H1 (cell line): Measurements from ENCODE around the gene GLB1L2. TPM values are rescaled to one million over a fixed set of nuclear protein-coding genes. Genes with fewer than 3 reads are reported as not detected.

Source experiments
- CTCF ChIA-PET: fragments of 300-600 bp; sonication (Branson Sonifier 250); formaldehyde crosslinking; loops from one replicate; lab custom pipeline; 2021; ENCODE audit not compliant: partially characterized antibody; lab: Charles Lee
- POLR2A ChIA-PET: fragments of 300-600 bp; sonication (Branson Sonifier 250); formaldehyde crosslinking; loops from one replicate; lab custom pipeline; 2021; ENCODE audit warnings: inconsistent platforms; ENCODE audit not compliant: partially characterized antibody; lab: Charles Lee
- DNase-seq, 2 experiments: peaks; one replicate each; pipeline versions ENCODE4 v3.0.0 to v3.0.0-alpha.2; 2010 to 2022; ENCODE audit warnings: low spot score in 2 of 2, low read depth in 1 of 2, mixed read lengths in 1 of 2
- FAIRE-seq: peaks from 2 replicates; lab custom pipeline; 2011; peaks lifted over from hg19 to GRCh38; lab: Jason Lieb, UNC
- H2AFZ ChIP-seq: 2 replicates; pipeline ENCODE4 v1.8.1; 2012; ENCODE audit warnings: low read length, inconsistent platforms
- H2AK5ac ChIP-seq: 2 replicates; pipeline ENCODE4 v1.6.1; 2013; ENCODE audit warnings: low read depth, low read length
- H2BK120ac ChIP-seq: replicated peaks from 2 replicates; pipeline ENCODE3; 2013; ENCODE audit warnings: low read depth, low read length, inconsistent platforms
- H2BK12ac ChIP-seq: 2 replicates; pipeline ENCODE4 v1.6.1; 2013; ENCODE audit warnings: low read depth, low read length
- H2BK15ac ChIP-seq: 2 replicates; pipeline ENCODE4 v1.6.1; 2013; ENCODE audit warnings: low read length
- H2BK20ac ChIP-seq: 2 replicates; pipeline ENCODE4 v1.6.1; 2013; ENCODE audit warnings: low read length
- H2BK5ac ChIP-seq: 2 replicates; pipeline ENCODE4 v1.6.1; 2013; ENCODE audit warnings: low read depth, low read length
- H3K14ac ChIP-seq: 2 replicates; pipeline ENCODE4 v1.6.1; 2013; ENCODE audit warnings: inconsistent platforms; ENCODE audit not compliant: insufficient read length
- H3K18ac ChIP-seq: 2 replicates; pipeline ENCODE4 v1.6.1; 2013; ENCODE audit warnings: low read length; ENCODE audit errors: extremely low read depth
- H3K23ac ChIP-seq: 2 replicates; pipeline ENCODE4 v1.6.1; 2013; ENCODE audit warnings: inconsistent platforms; ENCODE audit not compliant: insufficient read length
- H3K23me2 ChIP-seq: 2 replicates; pipeline ENCODE4 v1.6.1; 2013; ENCODE audit warnings: low read depth, low read length
- H3K27ac ChIP-seq: 2 replicates; pipeline ENCODE4 v1.6.1; 2011; ENCODE audit warnings: low read depth, low read length, inconsistent platforms
- H3K27me3 ChIP-seq, 4 experiments: replicated peaks in 1 of 4; 1 replicate in 1 of 4; 2 replicates in 3 of 4; pipeline versions ENCODE4 v1.6.1 to v1.8.1; 2011 to 2013; ENCODE audit warnings: low read length in 3 of 4, mild to moderate bottlenecking in 3 of 4, inconsistent platforms in 2 of 4, mixed read lengths in 2 of 4, moderate library complexity in 1 of 4; ENCODE audit not compliant: control insufficient read depth in 3 of 4, insufficient read depth in 3 of 4; ENCODE audit errors: extremely low read depth in 1 of 4
- H3K36me3 ChIP-seq, 4 experiments: 2 replicates each; pipeline versions ENCODE4 v1.6.1 to v1.8.1; 2011 to 2013; ENCODE audit warnings: mild to moderate bottlenecking in 4 of 4, low read length in 3 of 4, moderate library complexity in 2 of 4, control low read depth in 1 of 4, inconsistent platforms in 1 of 4; ENCODE audit not compliant: insufficient read depth in 4 of 4, control insufficient read depth in 2 of 4
- H3K4ac ChIP-seq: replicated peaks from 2 replicates; pipeline ENCODE3; 2013; ENCODE audit warnings: low read length, low read depth, mixed read lengths, inconsistent platforms; ENCODE audit not compliant: insufficient read length
- H3K4me1 ChIP-seq, 4 experiments: replicated peaks in 1 of 4; 1 replicate in 1 of 4; 2 replicates in 3 of 4; pipeline versions ENCODE4 v1.6.1 to v1.8.1; 2011 to 2013; ENCODE audit warnings: low read length in 3 of 4, inconsistent platforms in 2 of 4, mixed read lengths in 1 of 4; ENCODE audit not compliant: insufficient read depth in 4 of 4, control insufficient read depth in 3 of 4
- H3K4me2 ChIP-seq, 2 experiments: 2 replicates each; pipeline versions ENCODE4 v1.6.1 to v1.8.1; 2011 to 2013; ENCODE audit warnings: low read depth in 2 of 2, low read length in 2 of 2, control low read depth in 1 of 2, inconsistent platforms in 1 of 2, mild to moderate bottlenecking in 1 of 2; ENCODE audit not compliant: insufficient read depth in 1 of 2
- H3K4me3 ChIP-seq, 4 experiments: fragments of 200-600, 300-600 bp in 1 of 4; sonication (generic), shearing (Covaris generic), sonication (Bioruptor Twin) in 1 of 4; 2 replicates each; pipeline versions ENCODE4 v1.5.1 to v1.8.1; 2011 to 2016; ENCODE audit warnings: low read length in 4 of 4, low read depth in 3 of 4, control low read depth in 2 of 4, inconsistent platforms in 2 of 4, mild to moderate bottlenecking in 2 of 4, mixed read lengths in 1 of 4, moderate library complexity in 1 of 4; ENCODE audit not compliant: insufficient read depth in 2 of 4; ENCODE audit errors: extremely low read depth in 1 of 4
- H3K56ac ChIP-seq: replicated peaks from 2 replicates; pipeline ENCODE3; 2013; ENCODE audit warnings: low read depth, mild to moderate bottlenecking, mixed read lengths, low read length, inconsistent platforms; ENCODE audit not compliant: insufficient read length
- H3K79me1 ChIP-seq: 2 replicates; pipeline ENCODE4 v1.6.1; 2013; ENCODE audit warnings: low read depth, low read length, control low read depth
- H3K79me2 ChIP-seq, 2 experiments: 2 replicates each; pipeline versions ENCODE4 v1.6.1 to v1.8.1; 2012 to 2013; ENCODE audit warnings: low read length in 2 of 2, mild to moderate bottlenecking in 2 of 2, inconsistent platforms in 1 of 2; ENCODE audit not compliant: insufficient read depth in 2 of 2, control insufficient read depth in 1 of 2
- H3K9ac ChIP-seq, 4 experiments: replicated peaks in 1 of 4; 1 replicate in 1 of 4; 2 replicates in 3 of 4; pipeline versions ENCODE4 v1.6.1 to v1.8.1; 2011 to 2013; ENCODE audit warnings: low read depth in 3 of 4, low read length in 3 of 4, control low read depth in 2 of 4, mild to moderate bottlenecking in 2 of 4, moderate library complexity in 2 of 4, inconsistent platforms in 1 of 4; ENCODE audit errors: extremely low read depth in 1 of 4
- H3K9me3 ChIP-seq, 2 experiments: 2 replicates each; pipeline versions ENCODE4 v1.6.1 to v1.8.1; 2012 to 2013; ENCODE audit warnings: mild to moderate bottlenecking in 2 of 2, moderate library complexity in 2 of 2, control low read depth in 1 of 2, inconsistent platforms in 1 of 2, low read depth in 1 of 2, low read length in 1 of 2, mixed read lengths in 1 of 2; ENCODE audit not compliant: insufficient read depth in 2 of 2
- H4K20me1 ChIP-seq, 2 experiments: replicated peaks in 1 of 2; 2 replicates each; pipeline versions ENCODE3 to v1.8.1; 2011 to 2013; ENCODE audit warnings: inconsistent platforms in 2 of 2, low read length in 2 of 2, mild to moderate bottlenecking in 1 of 2; ENCODE audit not compliant: insufficient read depth in 2 of 2, control insufficient read depth in 1 of 2
- H4K5ac ChIP-seq: 2 replicates; pipeline ENCODE4 v1.6.1; 2013; ENCODE audit warnings: low read length, low read depth, mixed read lengths, inconsistent platforms; ENCODE audit not compliant: insufficient read length
- H4K8ac ChIP-seq: 2 replicates; pipeline ENCODE4 v1.8.0; 2013; ENCODE audit warnings: mild to moderate bottlenecking, moderate library complexity, low read length, inconsistent platforms; ENCODE audit not compliant: insufficient read depth; ENCODE audit errors: extremely low read depth
- H4K91ac ChIP-seq: replicated peaks from 2 replicates; pipeline ENCODE3; 2013; ENCODE audit warnings: low read length, mixed read lengths, inconsistent platforms; ENCODE audit not compliant: insufficient read length
- KDM1A ChIP-seq: fragments of 200-600, 300-600 bp; sonication (generic); IDR thresholded peaks from 2 replicates; pipeline ENCODE4 v1.7.1; 2016; ENCODE audit warnings: mild to moderate bottlenecking, low read length, borderline replicate concordance
- SRF ChIP-seq: IDR thresholded peaks from 2 replicates; pipeline ENCODE4 v1.6.1; 2011; ENCODE audit warnings: mild to moderate bottlenecking, low read depth, low read length, moderate library complexity
- WGBS, 2 experiments: shearing (Covaris generic) in 1 of 2; methylation state at CpG; one replicate each; pipeline versions ENCODE4 v1.1.6 to v1.1.7; 2013 to 2015; ENCODE audit warnings: low lambda C conversion rate in 2 of 2, mixed read lengths in 2 of 2, inconsistent platforms in 1 of 2, low coverage in 1 of 2, missing lambda C conversion rate in 1 of 2; ENCODE audit not compliant: insufficient replicate concordance in 2 of 2, insufficient coverage in 1 of 2, insufficient read length in 1 of 2; ENCODE audit errors: extremely low coverage in 1 of 2, missing lambda C conversion rate in 1 of 2; 5-methylcytosine and 5-hydroxymethylcytosine counted together
- polyA plus RNA-seq, 7 experiments: library from polyadenylated mRNA; depleted of rRNA in 3 of 7; stranded (reverse) in 5 of 7; unstranded in 2 of 7; fragments of >200 nt in 5 of 7; fragments of 200-250 nt in 2 of 7; gene quantifications; 1 replicate in 5 of 7; 2 replicates in 1 of 7; 4 replicates in 1 of 7; pipeline versions ENCODE4 v1.2.1 to v1.2.3, GENCODE V29; 2011 to 2013; ENCODE audit warnings: missing spikeins in 2 of 7, mixed read lengths in 2 of 7
- total RNA-seq: library from RNA; stranded (reverse); fragmentation: NEBNext Ultra II Directional; extraction: Animal tissue kit (Norgen Biotek cat#: 25700); gene quantifications from 2 replicates; pipeline ENCODE4 v1.2.1, GENCODE V29; 2021

GLB1L2 gene
- total and polyA plus RNA-seq, 2 of the 8 experiments (the other 6 are each of a cell fraction or from before 2014, with no cell fraction given) = 4.4 to 7.9 TPM

GRCh38 chr11:134414766-134415765 is 83.3 kb downstream of the GLB1L2 start:
- no peak for DNase-seq
- Histone ChIP-seq H2AK5ac (peak overlapping the region; percentile 56; the same call in 1 of the 2 replicates), H4K8ac (no peak overlapping the region; the same call in 1 of the 2 replicates), H2BK120ac (no peak overlapping the region), H3K9me3 (no peaks in the 10 kb centered on the region), H3K23me2 (peaks cover 21% of the 10 kb centered on the region; the same call in 1 of the 2 replicates), H3K4me1 (peaks cover 17 to 39% (median 23%) of the 10 kb centered on the region in 4 experiments), H2BK15ac (peak overlapping the region; percentile 92; the same call in 1 of the 2 replicates), H3K79me2 (peaks cover 5 to 13% of the 10 kb centered on the region in 2 experiments; a peak in 2 of 4 replicates), H2AFZ (no peak overlapping the region), H2BK20ac (no peak overlapping the region), H4K20me1 (peaks cover 15 to 18% of the 10 kb centered on the region in 2 experiments), H4K5ac (no peak overlapping the region), H3K27me3 (peaks cover 0 to 5% (median 1%) of the 10 kb centered on the region in 4 experiments; a peak in 3 of 7 replicates), H3K56ac (no peak overlapping the region), H2BK12ac (peak overlapping the region; percentile 75; the same call in 1 of the 2 replicates), H3K18ac (no peak overlapping the region), H3K36me3 (no peaks in the 10 kb centered on the region), H3K14ac (no peak overlapping the region), H3K79me1 (peaks cover 9% of the 10 kb centered on the region), H3K23ac (no peak overlapping the region), H3K9ac (peak overlapping the region in 1 of 4 experiments; percentile 7; a peak in 1 of 7 replicates), H3K4me3 (peak overlapping the region in 2 of 4 experiments; percentile 2 to 70; a peak in 2 of 8 replicates), H3K27ac (no peak overlapping the region), H4K91ac (peak overlapping the region; percentile 47), H3K4me2 (peak overlapping the region; percentile 70 to 98), H2BK5ac (0 out of 2 replicates have a peak overlapping the region, but pooled peaks have one; percentile 48), H3K4ac (no peak overlapping the region)
- POLR2A ChIA-PET = interaction anchor here (0.8 kb wide), 1 partner anchor 41 kb away, joined by 3 read pairs; no protein-coding TSS in a partner anchor
- 53% methylated on average over 16 of the region's 17 CpGs; no CpG with 5 or more reads in 1 of the 2 experiments for WGBS, 2 experiments
- FAIRE-seq = no peak
- CTCF ChIA-PET = interaction anchor here (1.2 to 1.4 kb wide), 2 partner anchors 10 to 11 kb away, joined by 4 to 6 read pairs; no protein-coding TSS in a partner anchor
- TF ChIP-seq SRF (no peak), KDM1A (0 out of 2 replicates have a peak, but pooled peaks have one; percentile 45)
